Fibroblast of lung (primary cell): ENCODE measurements around the gene GLIS1.

Source experiments
- CTCF ChIP-seq, 2 donors: IDR thresholded peaks in 1 of 2; conservative IDR thresholded peaks in 1 of 2; 1 replicate in 1 of 2; 2 replicates in 1 of 2; pipeline ENCODE4 v1.5.1; 2011 to 2012; ENCODE audit warnings: low read length in 2 of 2, control low read depth in 1 of 2, inconsistent platforms in 1 of 2, low read depth in 1 of 2, mild to moderate bottlenecking in 1 of 2
- EZH2 ChIP-seq: IDR thresholded peaks from 2 replicates; pipeline ENCODE4 v1.5.1; 2012; ENCODE audit warnings: low read length, control low read depth, mild to moderate bottlenecking; ENCODE audit errors: missing control alignments

- TF ChIP-seq CTCF (conservative IDR thresholded peaks at IDR 0.05 in 1 of 2, IDR thresholded peaks at IDR 0.05 in 1 of 2; ENCODE audit: low read depth in 1 of 2, low read length in 2 of 2) (no peak), EZH2 (no peak)
These were observed 150.7 kb downstream of the GLIS1 start for GRCh38 chr1:53588053-53588779.
